ENCODE measurements around the gene RELB. TPM values are rescaled to one million over a fixed set of nuclear protein-coding genes. Genes with fewer than 3 reads are reported as not detected.

Gene RELB
- total RNA-seq, 2 donors from 2014 or later = 9.5 to 14.5 TPM

GRCh38 chr19:44955505-44956439, 45.5 kb upstream of the RELB start:
- peaks cover 3% of the 10 kb centered on the region for H3K36me3 Mint-ChIP-seq (ENCODE audit: low read depth)
- DNase-seq = no peak
- H3K9me3 ChIP-seq (ENCODE audit: control insufficient read depth, low read length) = no peaks in the 10 kb centered on the region
- peaks cover 12% of the 10 kb centered on the region for H3K36me3 ChIP-seq (ENCODE audit: control insufficient read depth, insufficient read depth, low read length)
- no peaks in the 10 kb centered on the region for H3K9me3 Mint-ChIP-seq
- H3K27ac ChIP-seq (ENCODE audit: low read depth, low read length) = peak overlapping the region; percentile 36
- H3K4me3 ChIP-seq (ENCODE audit: low read length) = peak overlapping the region; percentile 95
- H3K4me1 ChIP-seq (ENCODE audit: control insufficient read depth, insufficient read depth, low read length) = peaks cover 7% of the 10 kb centered on the region
- H3K4me1 Mint-ChIP-seq = peaks cover 26% of the 10 kb centered on the region
- peak overlapping the region; percentile 94 for H3K27ac Mint-ChIP-seq
- H3K27me3 Mint-ChIP-seq (ENCODE audit: insufficient read depth) = no peaks in the 10 kb centered on the region
- peak overlapping the region; percentile 89 for H3K9ac ChIP-seq (ENCODE audit: extremely low read depth, low read length, poor library complexity, severe bottlenecking)
- 8% methylated on average over 17 to 40 of the region's 40 CpGs for WGBS, 2 experiments (ENCODE audit: insufficient coverage in 1 of 2, insufficient read length in 1 of 2)
- peak overlapping the region; percentile 84 for H3K4me3 Mint-ChIP-seq
- H3K27me3 ChIP-seq (ENCODE audit: control insufficient read depth, insufficient read depth, low read length, poor library complexity, severe bottlenecking) = no peaks in the 10 kb centered on the region
- no peak for TF ChIP-seq CTCF (conservative IDR thresholded peaks at IDR 0.05)

GRCh38 chr19:44957526-44957925, 43.7 kb upstream of the RELB start:
- peaks cover 16% of the 10 kb centered on the region for H3K36me3 Mint-ChIP-seq (ENCODE audit: low read depth)
- 91 to 93% methylated on average over 4 to 7 of the region's 7 CpGs for WGBS, 2 experiments (ENCODE audit: insufficient coverage in 1 of 2, insufficient read length in 1 of 2)
- Histone ChIP-seq H3K9ac (ENCODE audit: extremely low read depth, low read length, poor library complexity, severe bottlenecking) (no peak overlapping the region), H3K27ac (ENCODE audit: low read depth, low read length) (no peak overlapping the region), H3K36me3 (ENCODE audit: control insufficient read depth, insufficient read depth, low read length) (peaks cover 24% of the 10 kb centered on the region), H3K9me3 (ENCODE audit: control insufficient read depth, low read length) (no peaks in the 10 kb centered on the region), H3K4me1 (ENCODE audit: control insufficient read depth, insufficient read depth, low read length) (peaks cover 7% of the 10 kb centered on the region), H3K27me3 (ENCODE audit: control insufficient read depth, insufficient read depth, low read length, poor library complexity, severe bottlenecking) (no peaks in the 10 kb centered on the region), H3K4me3 (ENCODE audit: low read length) (no peak overlapping the region)
- H3K9me3 Mint-ChIP-seq = no peaks in the 10 kb centered on the region
- H3K4me3 Mint-ChIP-seq = no peak overlapping the region
- peaks cover 23% of the 10 kb centered on the region for H3K4me1 Mint-ChIP-seq
- DNase-seq = no peak
- no peak for TF ChIP-seq CTCF (conservative IDR thresholded peaks at IDR 0.05)
- no peaks in the 10 kb centered on the region for H3K27me3 Mint-ChIP-seq (ENCODE audit: insufficient read depth)
- no peak overlapping the region for H3K27ac Mint-ChIP-seq

- Histone ChIP-seq H3K9me3 (ENCODE audit: control insufficient read depth, low read length) (no peaks in the 10 kb centered on the region), H3K9ac (ENCODE audit: extremely low read depth, low read length, poor library complexity, severe bottlenecking) (no peak overlapping the region), H3K27me3 (ENCODE audit: control insufficient read depth, insufficient read depth, low read length, poor library complexity, severe bottlenecking) (no peaks in the 10 kb centered on the region), H3K36me3 (ENCODE audit: control insufficient read depth, insufficient read depth, low read length) (peaks cover 25% of the 10 kb centered on the region), H3K4me1 (ENCODE audit: control insufficient read depth, insufficient read depth, low read length) (peaks cover 7% of the 10 kb centered on the region), H3K4me3 (ENCODE audit: low read length) (no peak overlapping the region), H3K27ac (ENCODE audit: low read depth, low read length) (no peak overlapping the region)
- Mint-ChIP-seq H3K36me3 (ENCODE audit: low read depth) (peaks cover 18% of the 10 kb centered on the region), H3K9me3 (no peaks in the 10 kb centered on the region), H3K4me1 (peaks cover 23% of the 10 kb centered on the region), H3K4me3 (no peak overlapping the region), H3K27me3 (ENCODE audit: insufficient read depth) (no peaks in the 10 kb centered on the region), H3K27ac (no peak overlapping the region)
- no peak for DNase-seq
- 95 to 96% methylated on average over 5 to 9 of the region's 9 CpGs for WGBS, 2 experiments (ENCODE audit: insufficient coverage in 1 of 2, insufficient read length in 1 of 2)
- no peak for TF ChIP-seq CTCF (conservative IDR thresholded peaks at IDR 0.05)
Measured at GRCh38 chr19:44958090-44958489, 43.2 kb upstream of the RELB start.
